Measurements from ENCODE around the gene FCRL4.

DNA sequence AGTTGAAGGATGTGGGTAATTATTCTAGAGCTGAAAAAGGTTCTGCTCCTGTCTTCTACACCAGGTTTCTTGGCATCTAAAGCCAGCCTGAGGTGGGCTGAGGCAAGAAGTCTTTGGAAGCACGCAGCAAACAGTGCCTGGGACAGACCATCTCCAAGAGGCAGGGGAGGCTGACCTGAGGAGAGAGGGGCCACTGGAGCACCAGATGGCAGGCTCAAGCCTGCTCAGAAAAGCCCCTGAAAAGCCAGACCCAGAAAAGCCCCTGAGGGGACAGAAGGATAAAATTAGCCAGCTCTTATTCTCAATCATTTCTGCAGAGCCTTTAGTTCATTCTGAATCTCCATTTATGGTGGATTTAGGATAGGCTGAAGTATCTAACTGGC is 17.1 kb downstream of the FCRL4 start:
- no peak for TF ChIP-seq CTCF (IDR thresholded peaks at IDR 0.05)
- no peak for TF ChIP-seq POLR2A (IDR thresholded peaks at IDR 0.05)

Data from Peyer's patch (tissue), 4 donors.